Measurements from ENCODE around the gene CCDC9B.

The CCDC9B gene

DNA sequence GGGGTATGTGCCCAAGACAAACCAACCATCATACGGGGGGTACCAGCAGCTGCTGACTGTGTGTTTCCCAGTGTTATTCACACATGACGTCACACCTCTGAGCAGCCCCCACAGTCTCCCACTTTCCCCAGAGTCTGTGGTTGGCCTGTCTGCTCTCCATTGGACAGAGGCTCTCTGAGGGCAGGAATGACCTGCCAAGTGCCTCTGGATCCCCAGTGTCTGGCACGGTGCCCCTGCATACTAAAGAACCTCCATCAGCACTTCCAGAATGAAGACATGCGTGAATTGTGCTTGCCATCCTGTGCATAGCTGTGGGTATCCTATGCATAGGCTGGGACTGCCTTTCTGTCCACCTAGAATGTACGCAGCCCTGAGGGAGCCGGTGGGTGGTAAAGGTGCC, 3.5 kb upstream of the CCDC9B start:
- DNase-seq, result no peak

DNA sequence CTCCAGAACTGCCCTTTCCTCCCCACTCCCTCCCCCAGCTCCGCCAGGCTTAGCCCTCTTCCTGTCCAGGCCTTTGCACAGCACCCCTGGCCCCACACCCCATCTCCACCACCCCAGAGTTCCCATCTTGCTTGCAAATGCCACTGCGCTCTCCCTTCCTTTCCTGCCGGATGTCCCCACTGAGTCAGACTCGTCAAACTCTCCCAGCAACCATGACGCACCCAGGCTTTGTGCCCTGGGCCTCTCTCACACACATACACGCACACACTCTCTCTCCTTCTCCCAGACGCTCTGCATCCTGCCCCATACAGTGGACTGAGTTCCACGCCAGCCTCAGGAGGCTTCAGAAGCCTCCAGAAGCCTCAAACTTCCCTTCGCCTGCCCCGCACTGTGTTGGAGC, 2.8 kb upstream of the CCDC9B start:
- no peak for DNase-seq

DNA sequence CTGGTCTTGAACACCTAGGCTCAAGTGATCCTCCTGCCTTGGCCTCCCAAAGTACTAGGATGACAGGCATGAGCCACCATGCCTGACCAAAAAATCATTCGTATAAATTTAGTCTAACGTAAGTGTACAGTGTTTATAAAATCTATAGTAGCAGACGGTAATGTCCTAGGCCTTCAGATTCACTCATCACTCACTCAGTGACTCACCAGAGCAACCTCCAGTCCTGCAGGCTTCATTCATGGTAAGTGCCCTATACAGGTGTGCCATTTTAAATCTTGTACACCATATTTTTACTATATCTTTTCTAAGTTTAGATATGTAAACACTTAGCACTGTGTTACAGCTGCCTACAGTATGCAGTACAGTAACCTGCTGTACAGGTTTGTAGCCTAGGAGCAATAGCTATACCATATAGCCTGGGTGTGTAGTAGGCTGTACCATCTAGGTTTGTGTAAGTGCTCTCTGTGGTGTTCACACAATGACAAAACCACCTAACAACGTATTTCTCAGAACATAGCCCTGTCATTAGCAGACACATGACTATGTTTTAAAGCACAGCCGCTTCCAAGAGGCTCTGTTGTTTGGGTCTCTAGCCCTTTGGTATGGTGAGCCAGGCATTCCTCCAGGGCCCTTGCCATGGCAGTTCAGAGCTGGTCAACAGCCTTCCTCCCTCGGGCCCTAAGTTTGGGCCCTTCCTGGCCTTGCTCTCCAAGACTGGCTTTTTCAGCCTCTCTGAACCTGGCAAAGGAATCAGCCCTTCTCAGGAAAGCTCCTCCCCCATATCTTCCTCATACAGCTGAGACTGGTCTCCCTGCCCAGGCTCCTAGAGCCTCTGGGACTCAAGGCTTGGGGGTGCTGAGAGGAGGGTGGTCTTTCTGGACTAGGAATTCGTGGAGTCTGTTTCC, 1.9 kb upstream of the CCDC9B start:
- no peak for DNase-seq

DNA sequence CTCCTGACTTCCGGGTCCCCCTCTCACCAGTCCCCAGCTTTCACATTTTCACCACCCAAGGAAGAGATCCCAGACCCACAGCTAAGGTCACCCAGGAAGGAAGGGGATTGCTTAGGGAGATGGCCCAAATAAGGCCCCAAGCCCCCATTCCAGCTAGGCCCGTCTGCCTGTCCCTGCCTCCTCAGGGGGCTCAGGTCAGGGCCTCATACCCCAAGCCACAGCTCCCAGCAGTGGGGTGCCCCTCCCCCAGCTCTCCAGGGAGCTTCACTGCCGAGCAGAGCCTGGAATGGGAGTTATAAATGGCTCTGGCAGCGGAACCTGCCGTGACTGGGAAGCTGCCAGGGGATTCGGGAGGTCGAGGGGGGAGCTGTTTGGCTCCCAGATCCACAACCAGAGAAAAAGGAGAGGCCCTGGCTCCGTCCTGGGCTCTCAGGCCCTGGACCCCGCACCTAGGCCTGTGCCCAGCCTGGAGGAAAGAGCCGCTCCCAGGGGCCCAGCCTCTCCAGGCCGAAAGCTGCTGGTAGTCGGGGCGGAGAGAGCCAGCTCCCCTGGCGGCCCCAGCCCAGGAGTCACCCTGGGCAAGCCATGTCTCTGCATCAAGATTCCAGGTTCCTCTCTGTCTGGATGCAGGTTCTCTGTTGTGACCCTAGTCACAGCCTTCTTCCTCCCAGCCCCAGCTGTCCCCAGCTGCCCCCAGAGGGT, 550 bp downstream of the CCDC9B start:
- DNase-seq, result peak; percentile 68

DNA sequence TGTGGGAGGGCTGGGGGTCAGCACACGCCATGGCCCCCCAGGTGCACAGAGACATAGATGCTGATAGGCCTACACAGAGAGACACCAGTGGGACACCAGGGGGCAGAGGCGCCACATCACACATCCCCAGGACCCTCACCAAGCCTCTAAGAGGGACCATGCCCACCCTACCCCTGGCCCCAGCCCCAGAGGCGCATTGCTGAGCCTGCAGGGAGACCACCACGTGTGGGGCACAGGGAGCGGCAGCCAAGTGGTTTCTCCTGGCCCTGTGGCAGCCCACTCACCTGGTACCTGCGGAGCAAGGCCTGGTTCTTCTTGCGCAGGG, 1.2 kb downstream of the CCDC9B start:
- no peak for DNase-seq

DNA sequence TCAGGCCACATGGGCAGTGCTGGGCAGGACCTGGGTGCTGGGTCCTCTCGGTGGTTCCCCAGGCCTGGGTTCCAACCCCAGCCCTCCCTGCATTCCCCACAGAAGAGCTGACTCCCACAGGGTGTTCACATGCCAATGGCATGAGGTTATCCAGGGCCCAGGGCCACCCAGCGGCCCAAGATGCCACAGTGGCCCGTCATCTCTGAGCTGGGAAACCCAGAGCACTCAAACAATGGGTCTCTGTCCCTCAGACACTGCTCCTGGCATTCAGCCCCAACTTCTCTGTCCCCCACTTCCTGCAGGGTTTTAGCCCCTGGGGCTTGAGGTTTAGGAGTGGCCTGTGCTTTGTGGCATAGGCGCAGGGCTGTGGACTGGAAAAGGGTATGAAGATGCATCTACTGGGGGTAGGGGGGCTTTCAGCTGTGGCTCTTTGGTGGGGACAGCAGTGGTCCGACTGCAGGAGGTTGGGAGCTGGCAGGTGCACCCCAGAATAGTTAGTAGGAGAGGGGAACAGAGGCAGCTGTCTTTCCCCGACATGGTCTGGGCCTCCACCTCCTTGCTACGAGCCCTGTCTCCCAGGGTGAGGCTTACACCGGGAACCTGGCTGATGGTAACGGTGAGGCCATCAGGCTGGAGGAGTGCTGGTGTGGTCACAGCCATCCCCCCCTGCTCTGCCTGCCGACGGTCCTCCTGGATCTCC, 1.7 kb downstream of the CCDC9B start:
- no peak for DNase-seq

DNA sequence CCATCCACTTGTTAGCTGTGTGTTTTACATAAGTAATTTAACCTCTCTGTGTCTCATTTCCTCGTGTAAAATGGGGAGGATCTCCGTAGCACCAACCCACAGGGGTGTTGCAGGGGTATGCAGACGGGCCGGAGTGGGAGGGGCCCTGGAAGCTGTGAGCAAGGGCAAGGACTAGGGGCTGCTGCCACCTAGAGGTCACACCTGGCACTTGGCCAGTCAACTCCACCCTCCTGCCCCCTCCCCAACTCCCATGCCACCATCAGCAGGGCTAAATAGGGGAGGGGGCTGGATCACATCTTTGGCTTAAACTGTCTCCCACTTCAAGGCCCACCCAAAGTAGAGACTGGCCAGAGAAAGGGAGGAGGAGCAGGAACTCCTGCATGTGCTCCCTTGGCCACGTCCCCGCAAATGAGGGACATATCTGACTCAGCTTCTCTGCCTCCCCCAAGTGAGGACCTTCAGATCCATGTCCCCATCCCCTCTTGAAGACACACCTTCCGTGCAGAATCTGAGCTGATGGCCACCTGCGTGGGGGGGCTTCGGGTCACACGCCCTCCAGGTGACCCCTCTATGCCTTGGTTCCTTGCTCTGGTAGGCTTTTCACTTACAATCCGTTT, 2.6 kb downstream of the CCDC9B start:
- no peak for DNase-seq

DNA sequence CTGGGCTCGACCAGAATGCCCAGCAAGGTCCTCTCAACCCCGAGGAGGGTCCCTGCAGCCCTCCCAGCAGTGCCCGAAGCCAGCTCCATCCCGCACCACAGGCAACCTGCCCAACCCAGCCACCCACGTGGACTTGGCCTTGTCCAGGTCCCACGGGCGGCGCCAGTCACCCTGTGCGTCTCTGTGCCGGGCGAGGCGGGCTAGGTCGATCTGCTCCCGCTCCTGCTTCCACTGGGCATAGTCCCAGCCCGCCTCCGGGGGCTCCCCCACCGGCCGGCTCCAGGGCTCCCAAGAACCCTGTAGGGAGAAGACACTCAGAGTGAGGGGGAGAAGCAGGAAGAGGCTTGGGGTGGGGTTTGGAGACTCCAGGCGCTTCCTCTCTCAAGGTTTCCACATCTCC, 3.1 kb downstream of the CCDC9B start:
- no peak for DNase-seq

DNA sequence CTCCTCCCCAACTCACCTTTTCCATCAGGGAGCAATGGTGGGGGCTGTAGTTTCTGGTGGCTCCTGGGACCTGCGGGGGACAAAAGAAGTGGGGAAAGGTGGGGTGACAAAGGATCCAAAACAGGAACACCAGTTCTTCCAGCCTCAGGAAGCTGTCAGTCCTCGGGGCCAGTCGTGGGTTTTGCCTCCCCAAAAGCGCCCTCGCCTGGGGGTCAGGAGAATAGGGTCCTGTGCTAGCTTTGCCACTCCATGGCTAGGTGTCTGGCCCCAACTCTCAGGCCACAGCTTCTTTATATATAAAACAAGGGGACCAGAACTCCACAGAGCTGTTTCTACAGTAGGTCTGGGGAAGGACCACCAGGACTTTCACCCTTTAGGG, 4.0 kb downstream of the CCDC9B start:
- DNase-seq, result no peak

DNA sequence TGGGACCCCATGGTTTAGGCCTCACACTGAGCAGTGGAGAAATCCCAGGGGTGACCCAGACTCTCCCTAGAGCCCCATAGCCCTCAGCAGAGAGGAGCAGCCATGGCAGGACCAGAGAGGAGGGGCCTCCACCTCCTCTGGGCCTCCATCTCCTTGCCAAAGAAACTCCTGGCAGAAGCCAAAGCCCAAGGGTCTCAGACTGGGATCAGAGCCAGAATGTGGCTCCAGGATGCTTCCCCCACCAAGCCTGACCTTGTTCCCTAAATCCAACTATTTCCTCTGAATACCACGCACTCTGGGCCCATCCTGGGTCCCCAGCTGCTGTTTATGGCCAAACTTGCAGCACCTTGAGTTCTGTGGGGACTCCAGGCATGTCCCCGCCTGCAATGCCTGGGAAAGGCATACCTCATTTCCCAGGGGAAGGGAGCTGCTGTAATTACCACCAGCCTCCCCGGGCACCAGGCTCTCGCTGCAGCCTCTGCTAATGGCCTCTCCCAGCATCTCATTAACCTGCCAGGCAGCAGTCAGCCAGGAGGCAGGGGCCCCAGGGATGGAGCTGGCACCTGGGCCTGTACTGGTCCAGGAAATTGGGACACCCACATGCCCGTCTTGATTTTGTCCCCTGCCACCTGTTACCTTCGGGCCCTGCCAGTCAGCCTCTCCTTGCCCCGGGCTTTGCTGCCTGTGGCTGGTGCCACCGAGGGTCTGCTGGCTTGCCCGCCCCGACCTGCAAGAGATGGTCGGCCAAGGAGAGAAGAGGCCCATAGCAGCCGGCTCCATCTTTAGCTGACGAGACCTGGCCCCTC, 4.6 kb downstream of the CCDC9B start:
- no peak for DNase-seq

DNA sequence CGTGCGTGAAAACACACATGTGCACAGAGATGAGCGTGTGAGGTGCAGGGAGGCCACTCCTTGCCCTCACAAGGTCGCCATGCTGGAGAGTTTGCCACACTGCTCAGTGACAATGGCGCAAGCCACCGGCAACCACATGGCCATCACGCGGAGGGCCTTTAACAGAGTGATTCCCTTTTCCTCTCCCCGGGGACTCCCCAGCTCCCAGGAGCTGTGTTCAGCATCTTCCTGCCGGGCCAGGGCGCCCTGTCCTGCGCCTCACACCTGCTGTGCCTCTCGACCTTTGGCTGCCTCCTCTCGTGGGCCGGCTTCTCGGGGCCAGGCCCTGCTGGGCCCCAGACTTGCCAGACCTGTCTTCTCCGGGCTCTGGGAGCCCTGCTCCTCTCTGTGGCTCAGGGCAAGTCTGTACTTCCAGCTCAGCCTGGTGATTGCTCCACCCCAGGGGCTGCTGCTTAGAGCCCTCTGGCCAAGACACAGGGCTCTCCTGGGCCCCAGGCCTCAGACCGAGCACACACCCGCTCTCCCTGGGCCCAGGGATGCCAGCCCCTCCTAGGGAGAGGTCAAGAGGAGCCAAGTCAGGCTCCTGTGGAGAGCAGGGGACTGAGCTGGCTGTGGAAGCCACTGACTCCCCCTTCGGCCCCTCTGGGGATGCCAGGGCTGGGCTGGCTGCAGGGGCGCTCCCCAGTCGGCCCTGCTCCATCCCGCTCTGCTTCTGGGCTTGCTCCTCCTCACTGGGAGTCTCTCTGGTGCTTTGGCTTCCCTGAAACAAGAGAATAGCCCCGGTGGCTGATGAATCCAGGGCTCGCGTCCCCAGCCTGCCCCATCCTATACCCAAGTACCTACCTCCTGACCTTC, 5.6 kb downstream of the CCDC9B start:
- no peak for DNase-seq

DNA sequence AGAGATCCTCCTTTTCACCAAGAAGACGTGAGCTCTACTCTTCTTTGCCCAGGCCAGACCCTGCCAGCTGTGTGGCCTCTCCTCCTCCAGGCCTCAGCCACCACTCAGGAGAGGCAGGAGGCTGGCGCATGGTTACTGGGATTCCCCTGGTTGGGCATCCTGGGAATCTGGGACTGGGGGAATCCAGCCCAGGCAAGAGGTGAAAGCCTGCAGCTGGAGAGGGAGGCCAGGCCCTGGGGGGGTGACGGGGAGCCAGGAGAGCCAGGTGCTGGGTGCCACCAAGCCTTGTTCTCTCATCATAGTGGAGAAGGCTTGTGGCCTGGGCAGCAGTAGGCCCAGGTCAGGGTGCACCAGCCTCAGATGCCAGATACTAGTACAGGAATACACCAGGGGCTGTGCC, 6.2 kb downstream of the CCDC9B start:
- DNase-seq, result no peak

DNA sequence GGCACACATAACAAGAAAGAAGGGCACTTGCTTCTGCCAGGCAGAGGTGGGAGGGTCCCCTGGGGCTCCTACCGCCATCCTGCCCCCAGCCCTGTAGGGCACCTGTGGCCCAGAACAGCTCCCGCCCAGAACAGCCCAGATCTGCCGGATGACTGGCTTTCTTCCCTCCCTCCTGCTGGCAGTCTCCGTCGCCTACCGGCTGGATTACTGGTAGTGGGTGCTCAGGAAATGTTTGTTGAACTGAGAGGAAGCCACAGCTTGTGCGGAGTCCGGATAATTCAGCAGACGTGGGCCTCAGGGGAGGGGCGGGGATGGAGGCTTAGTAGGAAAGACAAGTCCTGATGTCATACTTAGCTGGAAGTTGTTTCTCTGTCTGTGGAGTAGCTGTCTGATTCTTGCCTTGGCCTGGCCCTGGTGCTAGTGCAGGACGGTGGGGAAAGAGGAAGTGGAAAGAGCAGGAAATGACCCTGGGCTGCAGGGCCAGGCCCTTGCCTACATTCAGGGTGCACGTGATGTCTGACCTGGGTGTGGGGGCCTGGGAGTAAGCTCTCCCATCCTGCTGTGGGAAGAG, 6.7 kb downstream of the CCDC9B start:
- DNase-seq, result peak; percentile 73

DNA sequence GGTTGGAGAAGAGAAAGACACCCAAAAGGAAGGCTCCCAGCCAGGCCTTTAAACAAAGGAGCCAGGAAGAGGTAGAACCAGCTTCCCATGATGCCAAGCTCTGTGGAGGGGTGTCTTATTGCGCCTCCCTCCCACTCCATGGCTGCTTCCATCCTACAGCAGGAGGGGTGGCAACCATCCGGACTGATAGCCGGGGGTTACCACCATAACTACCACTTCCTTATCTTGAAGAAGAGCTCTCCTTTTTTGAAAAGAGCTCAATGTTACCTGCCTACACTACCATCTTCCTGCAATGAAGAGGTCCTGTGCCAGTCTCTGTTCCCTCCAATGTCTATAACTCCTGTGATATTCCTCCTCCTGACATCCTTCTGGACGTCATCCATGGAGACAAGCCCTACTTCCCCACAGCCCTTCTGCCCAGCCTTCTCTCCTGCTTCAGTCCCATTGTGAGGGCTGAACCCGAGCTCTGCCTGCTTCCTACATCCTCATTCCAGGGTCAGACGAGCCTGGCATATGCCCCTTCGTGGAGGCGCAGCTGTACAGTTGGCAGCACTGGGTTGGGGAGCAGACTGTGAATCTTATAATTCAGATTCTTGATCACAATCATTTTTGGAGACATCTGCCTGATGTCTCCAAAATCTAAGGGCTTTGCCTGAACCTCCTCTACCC, 8.5 kb downstream of the CCDC9B start:
- no peak for DNase-seq

DNA sequence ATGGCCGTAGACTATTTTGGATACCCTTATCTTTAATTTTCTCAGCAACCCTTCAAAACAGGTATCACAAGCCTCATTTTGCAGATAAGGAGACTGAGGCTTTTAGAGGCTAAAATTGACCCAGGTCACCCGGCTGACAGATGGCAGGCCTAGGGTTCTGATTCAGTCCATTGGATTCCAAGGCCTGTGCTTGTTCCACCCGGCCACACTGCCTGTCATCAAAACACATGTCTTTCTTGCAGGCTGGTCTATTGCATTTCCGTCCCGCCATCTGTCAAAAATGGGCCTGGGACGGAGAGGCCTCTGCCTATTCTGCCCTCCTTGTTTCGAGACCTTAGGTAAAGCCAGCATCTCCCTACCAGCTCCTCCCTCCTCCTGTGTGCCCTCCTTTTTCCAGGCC, 9.1 kb downstream of the CCDC9B start:
- DNase-seq, result no peak

DNA sequence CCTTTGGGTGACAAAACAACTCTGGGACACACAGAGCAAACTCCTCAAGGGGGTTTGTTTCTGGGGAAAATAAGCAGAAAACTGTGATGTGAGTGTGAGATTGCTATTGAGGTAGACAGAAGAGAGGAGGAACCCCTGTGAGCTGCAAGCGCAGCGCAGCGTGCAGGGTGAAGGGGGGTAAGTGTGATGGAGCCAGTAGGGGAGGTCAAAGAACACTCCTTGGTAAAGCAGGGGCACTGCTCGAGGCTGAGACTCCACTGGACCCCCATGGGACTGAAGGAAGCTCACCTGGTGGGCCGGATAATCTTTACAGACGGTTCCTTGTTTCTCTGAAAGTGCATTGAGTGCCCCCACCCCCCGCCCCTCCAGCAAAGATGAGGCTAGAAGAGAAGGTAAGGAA, 9.7 kb downstream of the CCDC9B start:
- no peak for DNase-seq

DNA sequence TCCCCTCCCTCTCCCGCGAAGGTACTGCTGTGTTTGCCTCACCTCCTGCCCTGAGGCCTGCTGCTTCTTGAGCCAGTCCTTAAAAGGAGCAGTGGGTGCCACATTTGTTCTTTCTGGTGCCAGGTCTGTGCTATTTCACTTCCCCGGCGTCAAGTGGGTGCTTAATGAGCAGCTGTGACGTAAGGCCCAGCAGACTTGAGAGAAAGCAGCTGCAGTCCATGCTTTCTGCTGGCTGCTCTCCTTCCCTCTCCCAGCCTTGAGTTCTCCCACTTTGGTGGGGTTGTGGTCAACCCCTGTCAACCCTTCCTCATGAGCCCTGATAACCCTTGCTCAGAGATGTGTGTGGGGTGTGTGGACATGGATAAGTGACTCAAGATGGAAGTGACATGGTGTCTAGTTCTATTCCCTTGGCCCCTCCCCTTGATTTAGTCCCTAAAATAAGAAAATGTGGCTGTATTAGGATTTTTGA, 10.3 kb downstream of the CCDC9B start:
- no peak for DNase-seq

DNA sequence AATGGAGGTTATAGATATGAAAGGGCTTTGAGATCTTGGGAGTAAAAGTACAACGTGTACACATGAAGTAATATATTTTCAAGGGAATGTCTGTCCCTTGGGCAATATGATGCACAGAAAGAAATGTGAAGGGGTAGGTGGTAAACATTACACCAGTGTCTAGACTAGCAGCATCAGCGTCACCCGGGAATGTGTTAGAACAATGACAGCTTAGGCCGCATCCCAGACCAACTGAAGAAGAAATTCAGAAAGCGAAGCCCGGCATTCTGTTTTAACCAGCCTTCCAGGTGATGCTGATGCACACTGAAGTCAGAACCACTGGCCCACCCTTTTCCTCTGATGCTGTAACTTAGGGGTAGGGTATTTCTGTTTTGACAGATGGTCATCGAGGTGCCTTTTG, 10.9 kb downstream of the CCDC9B start:
- DNase-seq, result no peak

DNA sequence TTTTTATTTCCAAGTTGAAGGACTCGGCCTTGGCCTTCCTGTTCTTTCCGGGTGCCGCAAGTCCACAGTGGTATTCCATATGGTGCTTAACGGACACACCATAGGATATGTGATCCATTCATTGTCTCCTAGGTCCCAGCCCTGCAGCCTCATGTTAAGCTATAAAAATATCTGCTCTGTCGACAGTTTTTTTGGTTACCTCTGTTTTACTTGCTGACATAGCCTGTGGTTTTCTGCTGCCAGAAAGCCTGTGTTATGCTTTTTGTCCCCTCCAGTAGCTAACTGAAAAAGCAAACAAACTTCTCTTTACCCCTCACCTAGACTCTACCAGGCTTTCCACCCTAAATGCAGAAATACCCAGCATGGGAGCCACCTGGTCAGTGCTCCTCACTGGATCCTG, 12.0 kb downstream of the CCDC9B start:
- no peak for DNase-seq

DNA sequence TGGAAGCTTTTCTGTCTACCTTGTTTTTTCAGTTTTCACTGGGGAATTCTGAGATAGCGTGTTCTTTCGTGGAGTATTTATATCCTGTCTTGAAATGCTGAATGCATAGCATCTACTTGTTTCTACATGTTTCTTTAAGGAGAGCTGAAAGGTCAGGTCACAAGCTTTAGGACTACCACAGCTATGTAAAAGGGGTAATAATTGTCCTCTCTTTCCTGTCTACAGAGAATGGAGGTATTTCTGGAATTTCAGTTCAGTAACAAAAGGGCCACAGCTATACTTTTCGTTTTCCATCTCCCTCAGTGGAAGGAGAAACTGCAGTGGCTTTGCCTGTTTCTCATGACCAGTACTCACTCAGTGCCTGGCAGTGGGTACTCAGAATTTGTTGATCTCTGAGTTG, 12.6 kb downstream of the CCDC9B start:
- DNase-seq, result no peak

DNA sequence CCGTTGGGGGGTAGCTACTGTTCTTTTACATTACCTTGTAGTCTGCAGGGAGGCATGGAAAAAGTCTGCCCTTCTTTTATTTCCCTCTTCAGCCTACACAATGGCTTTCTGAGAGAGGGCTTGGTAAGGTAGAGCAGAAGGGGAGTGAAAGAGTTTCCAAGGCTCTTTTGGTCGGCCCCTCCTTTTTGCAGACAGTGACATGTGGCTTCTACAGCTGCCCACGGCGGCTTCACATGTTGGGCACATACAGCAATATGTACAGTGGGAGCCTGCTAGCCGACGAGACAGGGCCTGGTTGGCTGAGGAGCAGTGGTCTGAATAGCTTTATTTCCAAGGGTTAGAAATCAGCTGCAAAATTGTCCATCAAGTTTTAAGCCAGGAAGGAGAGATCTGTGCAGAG, 13.3 kb downstream of the CCDC9B start:
- no peak for DNase-seq

All from right forelimb (tissue), 1 donor.